ENCODE results near the gene EFNA2. TPM values are rescaled to one million over a fixed set of nuclear protein-coding genes. Genes with fewer than 3 reads are reported as not detected.

Gene EFNA2
- total RNA-seq, 2 experiments from 2014 or later = not detected

DNA sequence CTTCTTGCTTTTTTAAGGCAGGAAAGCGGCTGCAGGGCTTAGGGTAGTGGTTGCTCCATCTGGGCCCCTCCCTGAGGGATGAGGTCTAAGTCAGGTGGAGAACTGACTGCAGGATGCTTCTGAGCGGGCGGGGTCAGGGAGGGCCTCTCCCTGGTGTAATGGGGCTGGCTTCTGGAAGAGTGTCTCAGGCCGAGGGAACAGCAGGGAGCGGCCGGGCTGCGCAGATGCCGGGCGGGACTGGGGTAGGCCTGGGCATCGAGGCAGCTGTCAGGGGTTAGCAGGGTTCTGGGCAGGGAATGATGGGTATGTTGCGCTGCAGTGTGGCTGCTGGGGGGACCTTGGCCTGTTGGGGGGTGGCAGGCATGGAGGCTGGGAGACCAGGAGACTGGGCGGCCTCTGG lies 7.6 kb upstream of the EFNA2 start:
- peaks cover 44% of the 10 kb centered on the region for H3K36me3 Mint-ChIP-seq (ENCODE audit: low read depth)
- H3K27ac Mint-ChIP-seq = no peak overlapping the region
- ChIA-PET CTCF (interaction anchor here (1.4 to 4.3 kb wide), 4 partner anchors 33 to 94 kb away, joined by 3 to 26 read pairs (median 16); no protein-coding TSS in a partner anchor), POLR2A (interaction anchor here (0.6 to 2.3 kb wide), 5 partner anchors 9 to 132 kb away, joined by 3 to 9 read pairs (median 3); partner anchors contain the start of gene CIRBP)
- peaks cover 25% of the 10 kb centered on the region for H3K4me1 Mint-ChIP-seq (ENCODE audit: low read depth)
- H3K4me3 Mint-ChIP-seq = no peak overlapping the region
- no peaks in the 10 kb centered on the region for H3K27me3 Mint-ChIP-seq
- DNase-seq = no peak
- H3K9me3 Mint-ChIP-seq = no peaks in the 10 kb centered on the region
- TF ChIP-seq, protein P1, sequence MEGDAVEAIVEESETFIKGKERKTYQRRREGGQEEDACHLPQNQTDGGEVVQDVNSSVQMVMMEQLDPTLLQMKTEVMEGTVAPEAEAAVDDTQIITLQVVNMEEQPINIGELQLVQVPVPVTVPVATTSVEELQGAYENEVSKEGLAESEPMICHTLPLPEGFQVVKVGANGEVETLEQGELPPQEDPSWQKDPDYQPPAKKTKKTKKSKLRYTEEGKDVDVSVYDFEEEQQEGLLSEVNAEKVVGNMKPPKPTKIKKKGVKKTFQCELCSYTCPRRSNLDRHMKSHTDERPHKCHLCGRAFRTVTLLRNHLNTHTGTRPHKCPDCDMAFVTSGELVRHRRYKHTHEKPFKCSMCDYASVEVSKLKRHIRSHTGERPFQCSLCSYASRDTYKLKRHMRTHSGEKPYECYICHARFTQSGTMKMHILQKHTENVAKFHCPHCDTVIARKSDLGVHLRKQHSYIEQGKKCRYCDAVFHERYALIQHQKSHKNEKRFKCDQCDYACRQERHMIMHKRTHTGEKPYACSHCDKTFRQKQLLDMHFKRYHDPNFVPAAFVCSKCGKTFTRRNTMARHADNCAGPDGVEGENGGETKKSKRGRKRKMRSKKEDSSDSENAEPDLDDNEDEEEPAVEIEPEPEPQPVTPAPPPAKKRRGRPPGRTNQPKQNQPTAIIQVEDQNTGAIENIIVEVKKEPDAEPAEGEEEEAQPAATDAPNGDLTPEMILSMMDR (IDR thresholded peaks at IDR 0.05) = no peak
- no peak for ATAC-seq
- intact Hi-C loops (cut with micrococcal nuclease) = loop anchor here (10.0 kb wide), 1 partner anchor 87 kb away; no protein-coding TSS in a partner anchor

- no peak for ATAC-seq
- DNase-seq = no peak
- Mint-ChIP-seq H3K36me3 (ENCODE audit: low read depth) (peaks cover 37% of the 10 kb centered on the region), H3K4me1 (ENCODE audit: low read depth) (peaks cover 16% of the 10 kb centered on the region), H3K27me3 (peaks cover under 1% of the 10 kb centered on the region), H3K4me3 (no peak overlapping the region), H3K27ac (no peak overlapping the region), H3K9me3 (no peaks in the 10 kb centered on the region)
- CTCF ChIA-PET = interaction anchor here (0.7 to 4.3 kb wide), 13 partner anchors 10 to 435 kb away, joined by 3 to 26 read pairs (median 4); partner anchors contain the start of gene CIRBP
- POLR2A ChIA-PET = interaction anchor here (0.6 to 2.3 kb wide), 7 partner anchors 10 to 162 kb away, joined by 3 to 9 read pairs (median 3); partner anchors contain the start of gene CIRBP
- intact Hi-C loops (cut with micrococcal nuclease) = loop anchor here (10.0 kb wide), 1 partner anchor 86 kb away; no protein-coding TSS in a partner anchor
- TF ChIP-seq, protein P1 (IDR thresholded peaks at IDR 0.05) = no peak
Observed at GRCh38 chr19:1278713-1279660, 6.7 kb upstream of the EFNA2 start.

GRCh38 chr19:1279782-1280341 lies 5.8 kb upstream of the EFNA2 start:
- ChIA-PET POLR2A (interaction anchor here (0.6 to 2.3 kb wide), 5 partner anchors 11 to 161 kb away, joined by 3 to 9 read pairs (median 3); partner anchors contain the start of gene CIRBP), CTCF (interaction anchor here (0.7 to 4.3 kb wide), 12 partner anchors 11 to 434 kb away, joined by 3 to 26 read pairs (median 4); partner anchors contain the start of gene CIRBP)
- H3K9me3 Mint-ChIP-seq = no peaks in the 10 kb centered on the region
- peak; percentile 14 for ATAC-seq
- TF ChIP-seq, protein P1 (IDR thresholded peaks at IDR 0.05) = peak; percentile 86
- H3K36me3 Mint-ChIP-seq (ENCODE audit: low read depth) = peaks cover 30% of the 10 kb centered on the region
- peaks cover 8% of the 10 kb centered on the region for H3K27me3 Mint-ChIP-seq
- H3K4me3 Mint-ChIP-seq = no peak overlapping the region
- intact Hi-C loops (cut with micrococcal nuclease) = loop anchor here (10.0 kb wide), 1 partner anchor 85 kb away; no protein-coding TSS in a partner anchor
- H3K4me1 Mint-ChIP-seq (ENCODE audit: low read depth) = peaks cover 11% of the 10 kb centered on the region
- H3K27ac Mint-ChIP-seq = no peak overlapping the region
- peak; percentile 87 for DNase-seq

DNA sequence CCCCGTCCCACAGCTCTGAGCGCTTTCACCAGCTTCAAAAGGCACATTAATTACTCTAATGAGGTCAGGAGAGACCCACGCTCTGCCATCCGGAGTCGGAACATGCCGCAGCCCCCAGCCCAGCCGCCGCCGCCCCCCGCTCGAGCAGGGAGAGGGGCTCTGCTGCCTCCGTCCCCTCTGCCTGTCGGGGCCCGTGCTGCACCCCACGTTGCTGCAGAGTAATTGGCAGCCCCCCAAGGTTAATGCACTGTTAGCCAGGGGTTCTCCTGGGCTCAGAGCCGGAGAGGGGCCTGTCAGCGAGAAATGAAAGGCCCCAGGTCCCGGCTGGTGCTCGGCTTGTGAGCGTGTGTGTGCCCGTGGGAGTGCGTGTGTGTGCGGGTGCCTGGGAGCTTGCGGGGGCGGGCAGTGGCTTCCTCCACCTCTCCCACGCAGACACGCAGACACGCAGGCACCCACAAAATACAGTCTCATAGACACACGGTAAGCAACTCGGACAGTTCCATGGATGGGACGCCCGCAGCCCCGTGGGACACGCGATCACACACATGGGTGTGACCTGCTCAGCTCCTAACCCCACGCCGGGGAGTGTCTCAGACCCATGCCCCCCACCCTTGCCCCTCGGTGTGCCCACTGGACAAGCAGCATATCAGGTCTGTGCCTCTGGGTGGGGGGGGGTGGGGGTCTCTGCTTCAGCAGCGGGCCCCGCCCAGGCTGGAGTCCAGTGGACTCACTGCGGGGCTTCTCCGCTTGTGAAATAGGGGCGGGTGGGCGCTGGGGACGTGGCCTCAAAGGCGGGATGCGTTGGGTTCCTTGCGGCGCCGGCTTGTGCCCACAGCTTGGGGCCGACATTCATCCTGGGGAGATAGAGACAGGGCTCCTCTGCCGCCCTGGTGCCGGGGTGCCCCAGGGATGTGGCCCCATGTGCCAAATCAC lies 4.8 kb upstream of the EFNA2 start:
- ChIA-PET POLR2A (interaction anchor here (0.6 to 2.3 kb wide), 3 partner anchors 12 to 161 kb away, joined by 3 to 9 read pairs (median 3); partner anchors contain the start of gene CIRBP), CTCF (interaction anchor here (2.1 to 4.3 kb wide), 3 partner anchors 12 to 91 kb away, joined by 7 to 26 read pairs (median 21); partner anchors contain the start of gene CIRBP)
- H3K4me1 Mint-ChIP-seq (ENCODE audit: low read depth) = peaks cover 11% of the 10 kb centered on the region
- ATAC-seq (no peak), DNase-seq (no peak)
- H3K9me3 Mint-ChIP-seq = no peaks in the 10 kb centered on the region
- TF ChIP-seq, protein P1 (IDR thresholded peaks at IDR 0.05) = no peak
- H3K27me3 Mint-ChIP-seq = peaks cover 13% of the 10 kb centered on the region
- intact Hi-C loops (cut with micrococcal nuclease) = no loop called here
- no peak overlapping the region for H3K4me3 Mint-ChIP-seq
- no peak overlapping the region for H3K27ac Mint-ChIP-seq
- peaks cover 30% of the 10 kb centered on the region for H3K36me3 Mint-ChIP-seq (ENCODE audit: low read depth)

All from activated CD8-positive, alpha-beta T cell treated with anti-CD3 and anti-CD28 coated beads for 36 hours (primary cell).